ENCODE results near the gene GHRHR.

The GHRHR gene

DNA sequence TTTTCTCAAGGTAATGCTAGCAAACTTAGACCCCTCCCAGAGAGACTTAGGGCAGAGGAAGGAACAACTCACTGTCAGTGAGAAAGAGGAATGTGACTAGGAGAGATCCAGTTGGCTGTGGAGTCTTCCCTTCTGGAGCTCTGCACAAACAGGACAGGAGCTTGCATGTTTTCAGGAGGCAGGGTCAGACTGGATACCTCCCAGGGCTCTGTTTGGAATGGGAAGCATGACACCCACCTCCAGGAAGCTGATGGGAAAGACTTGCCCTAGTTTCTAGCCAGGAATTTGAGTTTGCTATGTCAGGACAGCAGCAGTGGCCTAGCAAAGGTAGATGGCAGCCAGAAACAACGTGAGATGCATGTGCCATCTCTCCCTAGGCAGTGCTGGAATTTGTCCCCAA, 40.6 kb downstream of the GHRHR start:
- no peak for DNase-seq (ENCODE audit: low spot score)

GRCh38 chr7:31006857-31007256, 43.1 kb downstream of the GHRHR start:
- DNase-seq (ENCODE audit: low spot score) = no peak

DNA sequence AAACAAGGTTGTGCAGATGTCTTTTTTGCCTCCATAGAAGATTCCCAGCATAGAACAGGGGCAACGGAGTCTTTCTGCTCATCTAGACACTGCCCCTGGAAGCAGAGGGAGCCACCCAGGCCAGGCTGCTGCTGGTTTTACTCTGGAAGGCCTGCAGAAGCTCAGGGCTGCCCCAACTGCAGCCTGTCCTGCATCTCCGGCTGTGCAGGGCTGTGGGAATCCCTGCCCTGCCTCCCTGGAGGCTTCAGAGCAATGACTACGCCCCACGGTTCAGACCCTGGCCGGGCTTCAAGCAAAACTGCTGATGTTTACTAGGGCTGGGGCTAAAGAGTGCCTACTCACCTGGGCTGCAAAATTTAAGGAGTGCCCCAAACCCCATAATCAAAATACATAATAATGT, 43.9 kb downstream of the GHRHR start:
- no peak for DNase-seq (ENCODE audit: low spot score)

- DNase-seq (ENCODE audit: low spot score) = no peak
Observed at GRCh38 chr7:31014826-31015225, 51.1 kb downstream of the GHRHR start.

DNA sequence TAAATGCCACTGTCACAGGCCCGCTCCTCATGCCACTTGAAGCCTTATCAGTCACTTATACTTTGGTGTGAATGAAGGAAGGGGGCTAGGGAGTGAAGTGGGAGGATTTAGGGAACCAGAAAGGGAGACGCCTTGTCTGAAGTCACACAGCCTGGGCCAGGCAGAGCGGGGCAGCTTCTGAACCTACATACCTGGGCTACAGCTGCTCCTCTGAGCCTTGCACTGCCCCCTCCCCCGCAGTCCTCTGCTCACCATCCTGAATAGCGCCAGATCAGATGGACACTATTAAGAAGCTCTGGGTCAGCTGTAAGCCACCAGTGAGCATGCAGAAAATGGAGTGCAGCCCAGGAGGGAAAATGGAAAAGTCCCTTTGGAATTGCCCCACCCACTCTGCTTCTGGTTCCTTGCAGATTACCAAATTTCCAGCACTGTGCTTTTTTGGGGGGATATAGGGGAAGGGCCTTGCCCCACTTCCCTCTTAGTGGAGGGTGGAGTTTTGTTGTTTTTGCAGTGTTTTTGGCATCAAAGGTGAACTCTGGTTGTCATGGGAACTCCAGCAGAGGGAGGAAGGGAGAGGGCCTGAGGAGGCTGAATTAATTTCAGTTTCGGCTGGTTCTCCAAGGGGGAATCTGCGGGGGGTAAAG, 53.4 kb downstream of the GHRHR start:
- DNase-seq (ENCODE audit: low spot score) = no peak

GRCh38 chr7:31017721-31018120, 54.0 kb downstream of the GHRHR start:
- DNase-seq (ENCODE audit: low spot score) = no peak

- no peak for DNase-seq (ENCODE audit: low spot score)
Observed at GRCh38 chr7:31019509-31019908, 55.8 kb downstream of the GHRHR start.

- no peak for DNase-seq (ENCODE audit: low spot score)
Observed at GRCh38 chr7:31020161-31020560, 56.4 kb downstream of the GHRHR start.

GRCh38 chr7:31020652-31021051, 56.9 kb downstream of the GHRHR start:
- no peak for DNase-seq (ENCODE audit: low spot score)

DNA sequence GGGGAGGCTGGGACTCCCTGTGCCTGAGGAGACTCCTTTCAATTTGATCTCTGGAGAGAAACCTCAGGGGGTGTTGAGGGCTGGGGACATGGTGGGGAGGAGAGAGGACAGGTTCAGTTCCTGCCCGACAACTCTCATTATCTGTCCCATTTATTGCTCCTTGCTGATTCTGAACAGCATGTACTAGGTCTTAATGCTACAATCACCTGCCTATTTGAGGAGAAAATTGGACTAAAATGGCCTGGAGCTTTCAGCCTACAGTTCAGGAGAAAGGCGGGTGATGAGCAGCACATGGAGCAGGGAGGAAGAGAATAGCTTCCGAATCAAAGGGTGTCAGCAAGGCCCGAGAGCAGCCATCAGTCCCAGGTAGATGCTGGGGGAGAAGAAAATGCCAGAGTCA, 58.4 kb downstream of the GHRHR start:
- no peak for DNase-seq (ENCODE audit: low spot score)

DNA sequence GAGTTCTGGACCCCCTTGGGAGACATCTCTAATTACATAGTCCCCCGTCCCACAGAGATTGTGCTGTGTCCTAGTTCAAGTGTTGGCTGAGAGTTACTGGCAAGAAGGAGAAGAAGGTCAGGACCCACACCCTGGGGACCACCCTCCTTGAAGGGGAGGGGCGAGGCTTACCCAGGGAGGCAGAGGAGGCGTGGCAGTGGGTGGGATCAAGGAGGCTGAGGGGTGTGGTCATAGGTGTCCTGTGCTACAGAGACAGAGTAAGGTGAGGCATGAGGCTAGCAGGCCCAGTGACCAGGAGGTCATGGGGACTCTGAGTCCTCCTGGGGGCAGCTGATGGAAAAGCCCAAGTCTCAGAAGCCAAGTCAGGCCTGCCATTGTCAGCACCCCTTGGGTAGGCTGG, 59.0 kb downstream of the GHRHR start:
- DNase-seq (ENCODE audit: low spot score) = peak; percentile 10

DNA sequence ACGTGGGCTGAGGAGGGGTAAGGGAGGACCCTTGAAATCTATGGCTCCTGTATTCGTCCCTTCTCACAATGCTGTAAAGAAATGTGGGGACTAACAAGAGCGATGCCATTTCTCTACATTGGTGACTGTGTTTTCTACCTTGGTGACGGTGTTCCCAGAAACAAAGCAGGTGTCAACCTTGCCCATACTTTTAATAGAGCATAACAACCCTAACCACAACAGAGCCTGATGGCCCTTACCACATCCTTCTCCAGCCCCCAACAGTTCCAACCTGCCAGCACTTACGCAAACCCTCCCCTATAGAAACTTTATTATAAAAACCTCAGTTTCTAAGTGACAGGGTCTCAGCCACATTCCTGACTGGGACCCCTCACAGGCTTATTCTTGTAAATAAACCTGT, 60.1 kb downstream of the GHRHR start:
- DNase-seq (ENCODE audit: low spot score) = no peak

DNA sequence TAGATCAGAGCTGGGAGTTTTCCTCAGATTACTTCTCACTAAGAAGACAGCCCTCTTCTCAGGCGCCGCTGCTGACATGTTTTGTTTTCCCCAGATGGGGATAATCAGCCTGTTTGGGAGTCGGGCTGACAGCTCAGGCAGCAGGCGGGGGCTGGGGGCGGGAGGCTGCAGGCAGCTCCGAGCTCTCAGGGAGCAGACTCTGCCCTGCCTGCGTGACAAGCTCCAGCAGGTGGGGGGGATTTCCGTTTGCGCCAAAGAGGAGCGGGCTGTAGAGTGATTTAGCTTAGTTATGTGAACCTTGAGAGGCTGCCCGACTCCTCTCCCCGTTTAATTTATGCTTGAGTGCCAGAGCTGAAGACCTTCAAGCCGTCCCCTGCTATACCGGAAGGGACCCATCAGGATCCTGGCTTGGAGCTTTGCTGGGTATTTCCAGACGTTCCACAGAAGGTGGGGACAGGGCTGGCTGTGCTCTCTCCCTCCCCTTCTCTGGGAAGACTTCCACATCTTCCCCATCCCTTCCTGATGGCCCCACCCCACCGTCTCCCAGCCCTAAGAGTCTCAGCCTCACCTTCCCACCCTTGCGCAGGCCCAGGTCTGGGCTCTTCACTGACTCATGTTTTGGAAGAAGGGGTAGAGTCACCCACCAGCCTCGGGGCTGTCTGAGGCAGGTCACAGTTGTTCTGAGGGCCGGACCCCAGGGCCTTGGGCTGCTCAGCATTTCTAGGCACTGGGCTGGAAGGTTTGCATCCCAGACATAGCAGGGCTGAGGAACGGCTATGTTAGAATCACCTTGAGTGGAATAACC, 63.6 kb downstream of the GHRHR start:
- no peak for DNase-seq (ENCODE audit: low spot score)

- DNase-seq (ENCODE audit: low spot score) = no peak
Observed at GRCh38 chr7:31028006-31028405, 64.3 kb downstream of the GHRHR start.

DNA sequence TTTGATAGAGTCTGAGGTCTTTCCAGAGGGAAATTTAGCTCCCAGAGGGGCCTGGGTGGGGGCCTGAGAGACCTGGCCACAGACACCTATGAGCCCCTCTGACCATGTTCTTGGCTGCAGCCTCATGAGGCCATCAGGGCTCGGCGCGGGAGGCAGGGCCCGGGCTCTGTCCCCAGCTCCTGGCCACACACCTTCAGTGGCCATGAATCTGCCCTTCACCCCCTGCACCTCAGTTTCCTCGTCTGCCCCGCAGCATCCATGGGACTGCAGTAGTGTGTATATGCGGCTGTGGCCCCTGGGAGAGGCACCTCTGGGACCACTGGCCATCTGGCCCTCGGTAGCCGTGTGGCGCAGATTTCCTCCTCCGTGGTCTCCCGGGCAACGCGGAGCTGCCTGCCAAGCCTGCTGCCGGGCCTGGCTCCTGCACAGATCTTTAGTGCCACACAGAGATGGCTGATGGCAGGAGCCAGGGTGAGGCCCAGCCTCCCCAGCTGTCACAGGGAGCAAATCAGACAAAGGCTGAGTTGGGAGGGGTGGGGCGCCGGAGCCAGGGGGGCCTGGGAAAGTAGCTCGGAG, 64.8 kb downstream of the GHRHR start:
- no peak for DNase-seq (ENCODE audit: low spot score)

Measured in NAMALWA (cell line).